Thyroid gland (tissue), 4 donors: Measurements from ENCODE around the gene MRAS. TPM values are rescaled to one million over a fixed set of nuclear protein-coding genes. Genes with fewer than 3 reads are reported as not detected.

ENCODE experiments used
- DNase-seq, 2 donors: peaks; one replicate each; pipeline ENCODE4 v3.0.0-alpha.2; 2019
- H3K27ac ChIP-seq, 3 donors: fragments of 200-600 bp; sonication (generic); 1 replicate in 2 of 3; 2 replicates in 1 of 3; pipeline ENCODE4 v1.5.1; 2016 to 2019; ENCODE audit warnings: mild to moderate bottlenecking in 1 of 3, moderate library complexity in 1 of 3
- H3K27me3 ChIP-seq: fragments of 200-600 bp; sonication (generic); one replicate; pipeline ENCODE4 v1.5.1; 2019
- H3K36me3 ChIP-seq, 2 donors: fragments of 200-600 bp; sonication (generic); one replicate each; pipeline ENCODE4 v1.5.1; 2016 to 2019
- H3K4me1 ChIP-seq, 2 donors: fragments of 200-600 bp; sonication (generic); one replicate each; pipeline ENCODE4 v1.5.1; 2017 to 2019
- H3K4me3 ChIP-seq, 3 donors: fragments of 200-600 bp; sonication (generic); replicated peaks in 1 of 3; 1 replicate in 2 of 3; 2 replicates in 1 of 3; pipeline ENCODE4 v1.5.1; 2016; ENCODE audit warnings: mild to moderate bottlenecking in 1 of 3
- H3K9me3 ChIP-seq: fragments of 200-600 bp; sonication (generic); one replicate; pipeline ENCODE4 v1.5.1; 2017
- CTCF ChIP-seq, 6 experiments: fragments of 200-600 bp in 3 of 6; fragments of 450-650 bp in 3 of 6; sonication (generic) in 3 of 6; IDR thresholded peaks; one replicate each; pipeline ENCODE4 v1.5.1; 2016 to 2019; ENCODE audit warnings: antibody characterized with exemption in 6 of 6, mild to moderate bottlenecking in 2 of 6, inconsistent platforms in 1 of 6, moderate library complexity in 1 of 6
- POLR2A ChIP-seq, 2 donors: fragments of 450-650 bp; IDR thresholded peaks; one replicate each; pipeline ENCODE4 v1.6.1; 2017; ENCODE audit warnings: antibody characterized with exemption in 2 of 2, mild to moderate bottlenecking in 2 of 2, moderate library complexity in 1 of 2
- WGBS, 2 donors: methylation state at CpG; one replicate each; pipeline ENCODE4 v1.1.5; 2017; 5-methylcytosine and 5-hydroxymethylcytosine counted together
- intact Hi-C: fragments of 100-400 bp; cut with DNase I; formaldehyde crosslinking; loops from one replicate; pipeline ENCODE4 v1.15.1; 2023
- total RNA-seq, 4 donors: library from RNA; depleted of rRNA; stranded (reverse); fragments of >200 nt; gene quantifications; one replicate each; pipeline ENCODE4 v1.2.3, GENCODE V29; 2016

MRAS gene
- total RNA-seq, 4 donors from 2014 or later, result 55.8 to 92.4 (median 69.6) TPM

GRCh38 chr3:138329984-138330293 is 18.4 kb upstream of the MRAS start:
- peaks cover 0 to 9% of the 10 kb centered on the region in 2 donors for H3K4me1 ChIP-seq
- no peaks in the 10 kb centered on the region for H3K27me3 ChIP-seq
- no peaks in the 10 kb centered on the region for H3K36me3 ChIP-seq
- peak overlapping the region in 1 of 3 donors; percentile 69 for H3K27ac ChIP-seq
- H3K4me3 ChIP-seq, result peak overlapping the region in 1 of 3 donors; percentile 45
- DNase-seq, result no peak
- intact Hi-C loops, result loop anchor here (10.0 kb wide), 2 partner anchors 75 to 595 kb away; no protein-coding TSS in a partner anchor
- WGBS, 2 donors, result 16 to 18% methylated on average over 7 of the region's 7 CpGs
- no peaks in the 10 kb centered on the region for H3K9me3 ChIP-seq
- TF ChIP-seq POLR2A (IDR thresholded peaks at IDR 0.05) (no peak), CTCF (IDR thresholded peaks at IDR 0.05) (no peak)

- 91 to 93% methylated on average over 6 of the region's 6 CpGs for WGBS, 2 donors
- no peak overlapping the region for H3K4me3 ChIP-seq
- TF ChIP-seq POLR2A (IDR thresholded peaks at IDR 0.05) (no peak), CTCF (IDR thresholded peaks at IDR 0.05) (no peak)
- H3K27me3 ChIP-seq, result no peaks in the 10 kb centered on the region
- peaks cover 0 to 9% of the 10 kb centered on the region in 2 donors for H3K4me1 ChIP-seq
- DNase-seq, result no peak
- H3K27ac ChIP-seq, result no peak overlapping the region
- no peaks in the 10 kb centered on the region for H3K36me3 ChIP-seq
- intact Hi-C loops, result loop anchor here (10.0 kb wide), 1 partner anchor 73 kb away; no protein-coding TSS in a partner anchor
- H3K9me3 ChIP-seq, result no peaks in the 10 kb centered on the region
These were observed 17.1 kb upstream of the MRAS start for GRCh38 chr3:138331143-138331894.

GRCh38 chr3:138332472-138333073 is 15.8 kb upstream of the MRAS start:
- no peak for DNase-seq
- TF ChIP-seq POLR2A (IDR thresholded peaks at IDR 0.05) (no peak), CTCF (IDR thresholded peaks at IDR 0.05) (peak in 5 of 6 experiments; percentile 40 to 90 (median 68))
- Histone ChIP-seq H3K4me1 (peaks cover 0 to 9% of the 10 kb centered on the region in 2 donors), H3K9me3 (no peaks in the 10 kb centered on the region), H3K4me3 (no peak overlapping the region), H3K36me3 (no peaks in the 10 kb centered on the region), H3K27ac (no peak overlapping the region), H3K27me3 (no peaks in the 10 kb centered on the region)
- intact Hi-C loops, result loop anchor here (10.0 kb wide), 1 partner anchor 72 kb away; no protein-coding TSS in a partner anchor
- 47 to 50% methylated on average over 4 of the region's 4 CpGs for WGBS, 2 donors

- H3K9me3 ChIP-seq, result no peaks in the 10 kb centered on the region
- no peak overlapping the region for H3K27ac ChIP-seq
- no peaks in the 10 kb centered on the region for H3K4me1 ChIP-seq
- TF ChIP-seq POLR2A (IDR thresholded peaks at IDR 0.05) (no peak), CTCF (IDR thresholded peaks at IDR 0.05) (no peak)
- no peaks in the 10 kb centered on the region for H3K27me3 ChIP-seq
- H3K36me3 ChIP-seq, result no peaks in the 10 kb centered on the region
- WGBS, 2 donors, result 91% methylated on average over 4 of the region's 4 CpGs
- intact Hi-C loops, result loop anchor here (10.0 kb wide), 1 partner anchor 70 kb away; no protein-coding TSS in a partner anchor
- no peak for DNase-seq
- H3K4me3 ChIP-seq, result no peak overlapping the region
These were observed 13.8 kb upstream of the MRAS start for GRCh38 chr3:138334608-138335007.

DNA sequence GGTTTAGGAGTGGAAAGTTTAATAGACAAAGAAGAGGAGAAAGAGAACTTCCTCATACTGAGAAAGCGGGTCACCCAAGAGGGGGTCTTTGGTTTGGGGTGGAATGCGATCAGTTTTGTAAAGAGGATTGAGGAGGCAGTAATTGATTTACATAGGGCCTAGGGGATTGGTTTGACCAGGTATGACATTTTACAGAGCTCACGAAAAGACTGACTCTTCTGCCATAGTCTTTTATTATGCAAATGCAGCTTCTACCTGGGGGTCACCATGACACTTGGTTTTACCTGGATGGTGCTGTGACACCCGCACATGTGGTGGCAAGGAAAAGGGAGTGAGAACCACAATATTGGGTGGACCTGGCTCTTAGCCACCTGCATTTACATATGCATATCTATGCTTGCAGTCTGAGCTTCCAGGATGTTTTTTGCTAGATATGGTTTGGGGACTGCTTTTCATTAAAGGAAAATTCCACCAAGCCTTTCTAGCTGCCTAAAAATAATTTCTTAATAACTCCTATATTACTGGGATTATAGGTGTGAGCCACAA is 11.9 kb upstream of the MRAS start:
- H3K4me3 ChIP-seq, result no peak overlapping the region
- no peaks in the 10 kb centered on the region for H3K9me3 ChIP-seq
- TF ChIP-seq CTCF (IDR thresholded peaks at IDR 0.05) (no peak), POLR2A (IDR thresholded peaks at IDR 0.05) (no peak)
- no peak overlapping the region for H3K27ac ChIP-seq
- intact Hi-C loops, result loop anchor here (10.0 kb wide), 1 partner anchor 68 kb away; no protein-coding TSS in a partner anchor
- WGBS, 2 donors, result 95 to 98% methylated on average over 4 of the region's 4 CpGs
- no peaks in the 10 kb centered on the region for H3K36me3 ChIP-seq
- H3K4me1 ChIP-seq, result no peaks in the 10 kb centered on the region
- DNase-seq, result no peak
- H3K27me3 ChIP-seq, result no peaks in the 10 kb centered on the region
